ENCODE measurements around the gene SUPT5H. TPM values are rescaled to one million over a fixed set of nuclear protein-coding genes. Genes with fewer than 3 reads are reported as not detected.

The SUPT5H gene
- total and polyA plus RNA-seq, 2 of the 13 experiments (the other 11 are each of a cell fraction or from before 2014, with no cell fraction given) = 48.2 to 51.7 TPM

GRCh38 chr19:39502640-39503417 is 57.4 kb downstream of the SUPT5H start (continued):
- TF ChIP-seq GLI4 (CRISPR knock-in tag; IDR thresholded peaks at IDR 0.05; ENCODE audit: borderline replicate concordance) (peak; percentile 83; the same call in 1 of the 2 replicates), ZNF614 (CRISPR knock-in tag; IDR thresholded peaks at IDR 0.05; ENCODE audit: borderline replicate concordance) (peak; percentile 51; the same call in 1 of the 2 replicates), KDM1A (CRISPR knock-in tag; IDR thresholded peaks at IDR 0.05) (no peak), ZKSCAN8 (CRISPR knock-in tag; IDR thresholded peaks at IDR 0.05; ENCODE audit: borderline replicate concordance) (0 out of 2 replicates have a peak, but pooled peaks have one; percentile 38), DPF2 (CRISPR knock-in tag; IDR thresholded peaks at IDR 0.05; ENCODE audit: borderline replicate concordance, low read depth) (no peak), MEIS1 (CRISPR knock-in tag; IDR thresholded peaks at IDR 0.05; ENCODE audit: borderline replicate concordance) (peak; percentile 68; the same call in 1 of the 2 replicates), POGZ (CRISPR knock-in tag; IDR thresholded peaks at IDR 0.05) (no peak), SRSF4 (IDR thresholded peaks at IDR 0.05; ENCODE audit: low read depth, low read length, poor library complexity, severe bottlenecking) (no peak), KLF6 (CRISPR knock-in tag; IDR thresholded peaks at IDR 0.05) (peak; percentile 97), ZBTB39 (CRISPR knock-in tag; IDR thresholded peaks at IDR 0.05) (no peak), ADNP (CRISPR knock-in tag; IDR thresholded peaks at IDR 0.05) (no peak), RFX3 (CRISPR knock-in tag; IDR thresholded peaks at IDR 0.05) (no peak), BCL6 (CRISPR knock-in tag; IDR thresholded peaks at IDR 0.05) (peak; percentile 64; the same call in 1 of the 2 replicates), BORCS8-MEF2B (CRISPR knock-in tag; IDR thresholded peaks at IDR 0.05) (peak; percentile 100), ZNF12 (CRISPR knock-in tag; IDR thresholded peaks at IDR 0.05) (0 out of 2 replicates have a peak, but pooled peaks have one; percentile 82), ZNF652 (CRISPR knock-in tag; IDR thresholded peaks at IDR 0.05; ENCODE audit: borderline replicate concordance, low read depth) (no peak), POLR2A (IDR thresholded peaks at IDR 0.05; ENCODE audit: insufficient read depth in 1 of 2, low read depth in 2 of 2, low read length in 2 of 2) (no peak), ZFP37 (CRISPR knock-in tag; IDR thresholded peaks at IDR 0.05; ENCODE audit: borderline replicate concordance) (peak; percentile 76; the same call in 1 of the 2 replicates), ZMYM4 (CRISPR knock-in tag; IDR thresholded peaks at IDR 0.05) (peak; percentile 89), SKI (IDR thresholded peaks at IDR 0.05; ENCODE audit: partially characterized antibody) (peak; percentile 37), ZNF605 (CRISPR knock-in tag; IDR thresholded peaks at IDR 0.05) (peak; percentile 98)
- TF ChIP-seq, protein P1, sequence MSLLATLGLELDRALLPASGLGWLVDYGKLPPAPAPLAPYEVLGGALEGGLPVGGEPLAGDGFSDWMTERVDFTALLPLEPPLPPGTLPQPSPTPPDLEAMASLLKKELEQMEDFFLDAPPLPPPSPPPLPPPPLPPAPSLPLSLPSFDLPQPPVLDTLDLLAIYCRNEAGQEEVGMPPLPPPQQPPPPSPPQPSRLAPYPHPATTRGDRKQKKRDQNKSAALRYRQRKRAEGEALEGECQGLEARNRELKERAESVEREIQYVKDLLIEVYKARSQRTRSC (CRISPR knock-in tag; IDR thresholded peaks at IDR 0.05; ENCODE audit: low read depth) = peak; percentile 94; the same call in 1 of the 2 replicates
- TF ChIP-seq, protein P2, sequence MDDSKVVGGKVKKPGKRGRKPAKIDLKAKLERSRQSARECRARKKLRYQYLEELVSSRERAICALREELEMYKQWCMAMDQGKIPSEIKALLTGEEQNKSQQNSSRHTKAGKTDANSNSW (CRISPR knock-in tag; IDR thresholded peaks at IDR 0.05; ENCODE audit: borderline replicate concordance) = peak; percentile 99; the same call in 1 of the 2 replicates
- TF ChIP-seq, protein P3, sequence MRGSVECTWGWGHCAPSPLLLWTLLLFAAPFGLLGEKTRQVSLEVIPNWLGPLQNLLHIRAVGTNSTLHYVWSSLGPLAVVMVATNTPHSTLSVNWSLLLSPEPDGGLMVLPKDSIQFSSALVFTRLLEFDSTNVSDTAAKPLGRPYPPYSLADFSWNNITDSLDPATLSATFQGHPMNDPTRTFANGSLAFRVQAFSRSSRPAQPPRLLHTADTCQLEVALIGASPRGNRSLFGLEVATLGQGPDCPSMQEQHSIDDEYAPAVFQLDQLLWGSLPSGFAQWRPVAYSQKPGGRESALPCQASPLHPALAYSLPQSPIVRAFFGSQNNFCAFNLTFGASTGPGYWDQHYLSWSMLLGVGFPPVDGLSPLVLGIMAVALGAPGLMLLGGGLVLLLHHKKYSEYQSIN (CRISPR knock-in tag; IDR thresholded peaks at IDR 0.05; ENCODE audit: borderline replicate concordance) = no peak
- TF ChIP-seq, protein P4, sequence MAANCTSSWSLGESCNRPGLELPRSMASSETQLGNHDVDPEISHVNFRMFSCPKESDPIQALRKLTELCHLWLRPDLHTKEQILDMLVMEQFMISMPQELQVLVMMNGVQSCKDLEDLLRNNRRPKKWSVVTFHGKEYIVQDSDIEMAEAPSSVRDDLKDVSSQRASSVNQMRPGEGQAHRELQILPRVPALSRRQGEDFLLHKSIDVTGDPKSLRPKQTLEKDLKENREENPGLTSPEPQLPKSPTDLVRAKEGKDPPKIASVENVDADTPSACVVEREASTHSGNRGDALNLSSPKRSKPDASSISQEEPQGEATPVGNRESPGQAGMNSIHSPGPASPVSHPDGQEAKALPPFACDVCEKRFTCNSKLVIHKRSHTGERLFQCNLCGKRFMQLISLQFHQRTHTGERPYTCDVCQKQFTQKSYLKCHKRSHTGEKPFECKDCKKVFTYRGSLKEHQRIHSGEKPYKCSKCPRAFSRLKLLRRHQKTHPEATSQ (CRISPR knock-in tag; IDR thresholded peaks at IDR 0.05; ENCODE audit: borderline replicate concordance) = peak; percentile 91
